Measurements from ENCODE around the gene LPP. TPM values are rescaled to one million over a fixed set of nuclear protein-coding genes. Genes with fewer than 3 reads are reported as not detected.

LPP gene
- total and polyA plus RNA-seq, 9 donors, result 15.9 to 280 (median 134) TPM

DNA sequence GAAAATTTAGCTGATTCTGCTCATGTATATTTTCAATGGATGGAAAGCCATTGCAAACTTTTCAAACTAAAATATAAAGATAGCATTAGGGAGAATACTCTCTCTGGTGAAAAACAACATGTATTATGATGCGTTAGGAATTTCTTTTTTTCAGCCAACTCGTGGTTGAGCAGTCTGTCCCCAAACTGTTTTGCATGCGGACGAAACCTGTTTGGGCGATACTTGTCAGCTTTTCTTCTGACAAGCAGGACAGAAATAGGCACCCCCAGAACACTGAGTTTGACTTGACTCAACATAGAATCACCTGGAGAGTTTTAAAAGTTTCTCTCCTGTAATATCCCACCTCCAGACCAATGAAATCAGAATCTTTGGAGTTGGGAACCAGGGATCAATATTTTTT is 600.3 kb downstream of the LPP start:
- TF ChIP-seq, protein P1, sequence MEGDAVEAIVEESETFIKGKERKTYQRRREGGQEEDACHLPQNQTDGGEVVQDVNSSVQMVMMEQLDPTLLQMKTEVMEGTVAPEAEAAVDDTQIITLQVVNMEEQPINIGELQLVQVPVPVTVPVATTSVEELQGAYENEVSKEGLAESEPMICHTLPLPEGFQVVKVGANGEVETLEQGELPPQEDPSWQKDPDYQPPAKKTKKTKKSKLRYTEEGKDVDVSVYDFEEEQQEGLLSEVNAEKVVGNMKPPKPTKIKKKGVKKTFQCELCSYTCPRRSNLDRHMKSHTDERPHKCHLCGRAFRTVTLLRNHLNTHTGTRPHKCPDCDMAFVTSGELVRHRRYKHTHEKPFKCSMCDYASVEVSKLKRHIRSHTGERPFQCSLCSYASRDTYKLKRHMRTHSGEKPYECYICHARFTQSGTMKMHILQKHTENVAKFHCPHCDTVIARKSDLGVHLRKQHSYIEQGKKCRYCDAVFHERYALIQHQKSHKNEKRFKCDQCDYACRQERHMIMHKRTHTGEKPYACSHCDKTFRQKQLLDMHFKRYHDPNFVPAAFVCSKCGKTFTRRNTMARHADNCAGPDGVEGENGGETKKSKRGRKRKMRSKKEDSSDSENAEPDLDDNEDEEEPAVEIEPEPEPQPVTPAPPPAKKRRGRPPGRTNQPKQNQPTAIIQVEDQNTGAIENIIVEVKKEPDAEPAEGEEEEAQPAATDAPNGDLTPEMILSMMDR (IDR thresholded peaks at IDR 0.05), result no peak
- TF ChIP-seq POLR2A (IDR thresholded peaks at IDR 0.05), result no peak
- no peak for TF ChIP-seq EP300 (IDR thresholded peaks at IDR 0.05)
- H3K36me3 ChIP-seq, result no peaks in the 10 kb centered on the region
- WGBS, 3 donors, result 90 to 93% (median 91%) methylated on average over 5 of the region's 5 CpGs
- H3K9me3 ChIP-seq, result no peaks in the 10 kb centered on the region
- DNase-seq, result no peak
- intact Hi-C loops (cut with DNase I), result no loop called here
- H3K27ac ChIP-seq, result no peak overlapping the region
- H3K27me3 ChIP-seq, result no peaks in the 10 kb centered on the region
- no peaks in the 10 kb centered on the region for H3K4me1 ChIP-seq (ENCODE audit: insufficient read depth)
- no peak overlapping the region for H3K4me3 ChIP-seq

DNA sequence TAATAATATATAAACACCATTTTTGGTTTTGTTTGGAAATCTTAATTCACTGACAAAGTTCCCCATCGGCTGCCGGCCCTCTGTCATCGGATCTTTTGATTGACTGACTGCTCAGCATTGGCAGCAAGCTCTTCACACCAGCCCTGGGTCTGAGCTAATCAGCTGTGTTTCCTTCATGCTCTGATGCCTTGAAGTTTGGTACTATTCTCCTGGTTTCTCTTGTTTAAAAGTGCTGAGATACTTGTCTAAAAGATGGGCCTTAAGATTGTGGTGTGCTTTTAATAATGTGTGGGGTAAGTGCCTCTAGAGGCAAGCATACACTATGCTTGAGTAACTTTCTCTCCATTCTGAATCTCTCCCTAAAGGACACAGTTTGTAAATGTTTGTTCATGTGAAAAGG is 602.3 kb downstream of the LPP start:
- intact Hi-C loops (cut with DNase I), result no loop called here
- Histone ChIP-seq H3K4me1 (ENCODE audit: insufficient read depth) (no peaks in the 10 kb centered on the region), H3K27ac (no peak overlapping the region)

DNA sequence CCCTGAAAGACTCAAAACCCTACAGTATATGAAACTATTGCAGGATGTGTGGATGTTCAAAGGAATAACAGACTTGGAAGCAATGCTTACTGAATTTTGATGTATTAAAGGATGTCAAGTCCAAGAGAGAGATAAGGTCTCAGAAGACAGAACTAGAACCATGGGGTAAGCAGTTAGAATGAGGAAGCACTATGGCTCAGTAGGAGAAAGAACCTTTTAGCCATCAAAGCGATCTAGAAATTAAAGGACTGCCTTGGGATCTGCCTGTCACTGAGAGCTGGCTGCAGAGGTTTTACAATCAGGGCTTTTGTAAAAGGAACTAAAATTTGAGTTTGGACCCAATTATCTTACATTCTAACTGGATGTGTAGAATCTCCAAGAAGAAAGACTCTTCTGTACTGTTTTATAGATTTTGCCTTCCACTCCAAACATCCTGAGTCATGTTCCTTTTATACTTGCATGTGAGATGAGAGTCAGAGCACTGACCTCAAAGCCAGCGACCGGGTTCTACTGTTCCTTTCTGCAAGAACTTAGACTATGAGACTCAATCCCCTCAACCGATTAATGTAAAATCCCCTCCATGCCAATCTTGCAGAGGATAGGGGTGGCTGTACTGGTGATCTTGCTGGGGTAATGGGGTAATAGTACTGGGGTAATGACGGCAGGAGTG is 605.5 kb downstream of the LPP start:
- intact Hi-C loops (cut with DNase I), result no loop called here

More for the DNA sequence above, 602.3 kb downstream of the LPP start:
- TF ChIP-seq, protein P1 (IDR thresholded peaks at IDR 0.05), result no peak
- TF ChIP-seq EP300 (IDR thresholded peaks at IDR 0.05), result no peak
- no peak for TF ChIP-seq POLR2A (IDR thresholded peaks at IDR 0.05)
- Histone ChIP-seq H3K36me3 (no peaks in the 10 kb centered on the region), H3K27me3 (no peaks in the 10 kb centered on the region), H3K9me3 (no peaks in the 10 kb centered on the region), H3K4me3 (no peak overlapping the region)
- 97 to 98% (median 97%) methylated on average over 3 of the region's 3 CpGs for WGBS, 3 donors
- DNase-seq, result no peak

DNA sequence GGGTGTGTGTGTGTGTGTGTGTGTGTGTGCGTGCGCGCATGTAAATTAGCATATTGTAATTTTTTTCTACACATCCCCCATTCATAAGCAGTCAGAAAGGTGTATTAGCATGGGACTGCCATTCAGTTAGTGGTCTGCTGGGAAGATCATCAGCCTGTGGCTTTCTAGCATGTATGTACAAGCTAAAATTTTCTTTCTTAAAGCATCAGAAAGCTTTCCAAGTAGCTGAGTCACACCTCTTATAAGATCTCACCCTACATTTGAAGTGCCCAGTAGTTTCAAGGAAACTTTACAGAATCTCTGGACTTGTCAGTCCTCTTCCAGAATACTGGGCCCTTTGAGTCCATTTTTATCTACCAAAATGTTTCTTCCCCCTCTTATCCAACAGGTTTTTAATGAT is 606.5 kb downstream of the LPP start:
- no peak overlapping the region for H3K4me3 ChIP-seq
- no peak for DNase-seq
- H3K27me3 ChIP-seq, result no peaks in the 10 kb centered on the region
- H3K36me3 ChIP-seq, result no peaks in the 10 kb centered on the region
- intact Hi-C loops (cut with DNase I), result no loop called here
- no peaks in the 10 kb centered on the region for H3K9me3 ChIP-seq
- H3K27ac ChIP-seq, result no peak overlapping the region
- TF ChIP-seq EP300 (IDR thresholded peaks at IDR 0.05) (no peak), POLR2A (IDR thresholded peaks at IDR 0.05) (no peak)
- TF ChIP-seq, protein P1 (IDR thresholded peaks at IDR 0.05), result no peak
- H3K4me1 ChIP-seq (ENCODE audit: insufficient read depth), result peaks cover 4% of the 10 kb centered on the region
- WGBS, 3 donors, result 87 to 92% (median 91%) methylated on average over 3 of the region's 3 CpGs

More for the DNA sequence above, 605.5 kb downstream of the LPP start:
- no peak for DNase-seq
- Histone ChIP-seq H3K4me1 (ENCODE audit: insufficient read depth) (peaks cover under 1% of the 10 kb centered on the region), H3K27me3 (no peaks in the 10 kb centered on the region), H3K27ac (no peak overlapping the region), H3K36me3 (no peaks in the 10 kb centered on the region), H3K9me3 (no peaks in the 10 kb centered on the region), H3K4me3 (no peak overlapping the region)
- whole genome bisulfite sequencing, 3 donors, result 95 to 97% (median 97%) methylated on average over 5 of the region's 5 CpGs
- TF ChIP-seq POLR2A (IDR thresholded peaks at IDR 0.05) (no peak), EP300 (IDR thresholded peaks at IDR 0.05) (no peak)
- TF ChIP-seq, protein P1 (IDR thresholded peaks at IDR 0.05), result no peak

Measured in ovary (tissue), 9 donors.